ENCODE data around the gene IMMP2L. TPM values are rescaled to one million over a fixed set of nuclear protein-coding genes. Genes with fewer than 3 reads are reported as not detected.

IMMP2L gene
- total RNA-seq, 1 donor from 2014 or later, result 17.8 TPM

- Histone ChIP-seq H3K9me3 (replicated peaks) (no peaks in the 10 kb centered on the region), H3K4me1 (no peaks in the 10 kb centered on the region), H3K27me3 (ENCODE audit: low read depth) (no peaks in the 10 kb centered on the region), H3K27ac (replicated peaks) (no peak overlapping the region), H3K4me3 (no peak overlapping the region), H3K36me3 (no peaks in the 10 kb centered on the region)
- TF ChIP-seq, protein P1, sequence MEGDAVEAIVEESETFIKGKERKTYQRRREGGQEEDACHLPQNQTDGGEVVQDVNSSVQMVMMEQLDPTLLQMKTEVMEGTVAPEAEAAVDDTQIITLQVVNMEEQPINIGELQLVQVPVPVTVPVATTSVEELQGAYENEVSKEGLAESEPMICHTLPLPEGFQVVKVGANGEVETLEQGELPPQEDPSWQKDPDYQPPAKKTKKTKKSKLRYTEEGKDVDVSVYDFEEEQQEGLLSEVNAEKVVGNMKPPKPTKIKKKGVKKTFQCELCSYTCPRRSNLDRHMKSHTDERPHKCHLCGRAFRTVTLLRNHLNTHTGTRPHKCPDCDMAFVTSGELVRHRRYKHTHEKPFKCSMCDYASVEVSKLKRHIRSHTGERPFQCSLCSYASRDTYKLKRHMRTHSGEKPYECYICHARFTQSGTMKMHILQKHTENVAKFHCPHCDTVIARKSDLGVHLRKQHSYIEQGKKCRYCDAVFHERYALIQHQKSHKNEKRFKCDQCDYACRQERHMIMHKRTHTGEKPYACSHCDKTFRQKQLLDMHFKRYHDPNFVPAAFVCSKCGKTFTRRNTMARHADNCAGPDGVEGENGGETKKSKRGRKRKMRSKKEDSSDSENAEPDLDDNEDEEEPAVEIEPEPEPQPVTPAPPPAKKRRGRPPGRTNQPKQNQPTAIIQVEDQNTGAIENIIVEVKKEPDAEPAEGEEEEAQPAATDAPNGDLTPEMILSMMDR (IDR thresholded peaks at IDR 0.05; ENCODE audit: borderline replicate concordance), result no peak
- no peak for DNase-seq
- intact Hi-C loops (cut with micrococcal nuclease), result no loop called here
Measured at GRCh38 chr7:110620110-110620735, 942.1 kb downstream of the IMMP2L start.

Data from left ventricle myocardium inferior (tissue), 1 donor.